B cell (primary cell): Measurements from ENCODE around the gene TMEM120B.

ENCODE experiments used
- EZH2 ChIP-seq: IDR thresholded peaks from 2 replicates; pipeline ENCODE4 v1.6.1; 2012; ENCODE audit warnings: borderline replicate concordance, low read depth, mild to moderate bottlenecking, moderate library complexity, low read length; ENCODE audit not compliant: insufficient read depth, poor library complexity, severe bottlenecking
- TF ChIP-seq, protein P1 (sequence below): fragments of 200-600 bp; IDR thresholded peaks from one replicate; pipeline ENCODE4 v1.8.0; 2022; ENCODE audit warnings: antibody characterized with exemption, mild to moderate bottlenecking

- TF ChIP-seq, protein P1, sequence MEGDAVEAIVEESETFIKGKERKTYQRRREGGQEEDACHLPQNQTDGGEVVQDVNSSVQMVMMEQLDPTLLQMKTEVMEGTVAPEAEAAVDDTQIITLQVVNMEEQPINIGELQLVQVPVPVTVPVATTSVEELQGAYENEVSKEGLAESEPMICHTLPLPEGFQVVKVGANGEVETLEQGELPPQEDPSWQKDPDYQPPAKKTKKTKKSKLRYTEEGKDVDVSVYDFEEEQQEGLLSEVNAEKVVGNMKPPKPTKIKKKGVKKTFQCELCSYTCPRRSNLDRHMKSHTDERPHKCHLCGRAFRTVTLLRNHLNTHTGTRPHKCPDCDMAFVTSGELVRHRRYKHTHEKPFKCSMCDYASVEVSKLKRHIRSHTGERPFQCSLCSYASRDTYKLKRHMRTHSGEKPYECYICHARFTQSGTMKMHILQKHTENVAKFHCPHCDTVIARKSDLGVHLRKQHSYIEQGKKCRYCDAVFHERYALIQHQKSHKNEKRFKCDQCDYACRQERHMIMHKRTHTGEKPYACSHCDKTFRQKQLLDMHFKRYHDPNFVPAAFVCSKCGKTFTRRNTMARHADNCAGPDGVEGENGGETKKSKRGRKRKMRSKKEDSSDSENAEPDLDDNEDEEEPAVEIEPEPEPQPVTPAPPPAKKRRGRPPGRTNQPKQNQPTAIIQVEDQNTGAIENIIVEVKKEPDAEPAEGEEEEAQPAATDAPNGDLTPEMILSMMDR = no peak
- no peak for TF ChIP-seq EZH2
Observed at GRCh38 chr12:121689430-121689829, 23.1 kb upstream of the TMEM120B start.
